HG03064 (cell line): Measurements from ENCODE around the gene PCBD2.
"Not testable (repeated sequence)": the region's sequence is repeated elsewhere in the genome, so short reads cannot be mapped to it uniquely, and the experiment has no call there.

Experiments used
- ATAC-seq: cut with Tn5 transposase; IDR thresholded peaks from one replicate; pipeline ENCODE4 v1.9.1; 2021; ENCODE audit warnings: low read depth; ENCODE audit not compliant: unreplicated experiment

Gene PCBD2

GRCh38 chr5:134949316-134949715 is 44.4 kb downstream of the PCBD2 start:
- ATAC-seq: no peak

- ATAC-seq: no peak
Observed at GRCh38 chr5:134957920-134958608, 53.1 kb downstream of the PCBD2 start.

GRCh38 chr5:134958755-134959154 is 53.8 kb downstream of the PCBD2 start:
- no peak for ATAC-seq

- ATAC-seq: no peak
Observed at GRCh38 chr5:134963098-134963497, 58.2 kb downstream of the PCBD2 start.

GRCh38 chr5:134964359-134965270 is 59.7 kb downstream of the PCBD2 start:
- ATAC-seq: no peak

- no peak for ATAC-seq
Observed at GRCh38 chr5:134965271-134965825, 60.4 kb downstream of the PCBD2 start.

- no peak for ATAC-seq
Observed at GRCh38 chr5:134967607-134968006, 62.7 kb downstream of the PCBD2 start, which contains the start of gene CATSPER3. Gene CATSPER3 (plus strand): TSS chr5:134967907. CDS start chr5:134967992, 85 bp downstream.

- no peak for ATAC-seq
Observed at GRCh38 chr5:134968055-134968454, 63.1 kb downstream of the PCBD2 start.

- ATAC-seq: no peak
Observed at GRCh38 chr5:134969166-134969565, 64.2 kb downstream of the PCBD2 start.

- no peak for ATAC-seq
Observed at GRCh38 chr5:134975078-134975715, 70.3 kb downstream of the PCBD2 start.

GRCh38 chr5:134975843-134976242 is 70.9 kb downstream of the PCBD2 start:
- no peak for ATAC-seq

- ATAC-seq: no peak
Observed at GRCh38 chr5:134976841-134977240, 71.9 kb downstream of the PCBD2 start.

GRCh38 chr5:134979416-134979815 is 74.5 kb downstream of the PCBD2 start:
- ATAC-seq: no peak

GRCh38 chr5:134982230-134982629 is 77.3 kb downstream of the PCBD2 start:
- no peak for ATAC-seq

GRCh38 chr5:134989266-134989830 is 84.4 kb downstream of the PCBD2 start:
- ATAC-seq: no peak

- ATAC-seq: not testable (repeated sequence)
Observed at GRCh38 chr5:134990183-134990582, 85.3 kb downstream of the PCBD2 start.

- ATAC-seq: no peak
Observed at GRCh38 chr5:134992148-134992547, 87.2 kb downstream of the PCBD2 start.

GRCh38 chr5:134993161-134993560 is 88.2 kb downstream of the PCBD2 start:
- no peak for ATAC-seq

- ATAC-seq: no peak
Observed at GRCh38 chr5:134994560-134995156, 89.7 kb downstream of the PCBD2 start.

- no peak for ATAC-seq
Observed at GRCh38 chr5:134995850-134996402, 91.0 kb downstream of the PCBD2 start.
